Measurements from ENCODE around the gene DHX34.
"Not testable (repeated sequence)": the region's sequence is repeated elsewhere in the genome, so short reads cannot be mapped to it uniquely, and the experiment has no call there.

DNA sequence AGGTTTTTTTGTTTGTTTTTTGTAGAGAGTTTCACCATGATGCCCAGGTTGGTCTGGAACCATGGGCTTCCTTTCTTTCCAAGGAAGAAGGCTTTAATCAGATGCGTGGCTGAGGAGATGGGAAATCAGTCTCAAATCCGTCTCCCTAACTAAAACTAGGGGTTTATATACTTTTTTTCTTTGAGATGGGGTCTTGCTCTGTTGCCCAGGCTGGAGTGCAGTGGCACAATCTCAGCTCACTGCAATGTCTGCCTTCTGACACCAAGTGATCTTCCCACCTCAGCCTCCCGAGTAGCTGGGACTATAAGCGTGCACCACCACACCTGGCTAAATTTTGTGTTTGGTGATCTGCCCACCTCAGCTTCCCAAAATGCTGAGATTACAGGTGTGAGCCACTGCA is 35.4 kb downstream of the DHX34 start:
- TF ChIP-seq, protein P1, sequence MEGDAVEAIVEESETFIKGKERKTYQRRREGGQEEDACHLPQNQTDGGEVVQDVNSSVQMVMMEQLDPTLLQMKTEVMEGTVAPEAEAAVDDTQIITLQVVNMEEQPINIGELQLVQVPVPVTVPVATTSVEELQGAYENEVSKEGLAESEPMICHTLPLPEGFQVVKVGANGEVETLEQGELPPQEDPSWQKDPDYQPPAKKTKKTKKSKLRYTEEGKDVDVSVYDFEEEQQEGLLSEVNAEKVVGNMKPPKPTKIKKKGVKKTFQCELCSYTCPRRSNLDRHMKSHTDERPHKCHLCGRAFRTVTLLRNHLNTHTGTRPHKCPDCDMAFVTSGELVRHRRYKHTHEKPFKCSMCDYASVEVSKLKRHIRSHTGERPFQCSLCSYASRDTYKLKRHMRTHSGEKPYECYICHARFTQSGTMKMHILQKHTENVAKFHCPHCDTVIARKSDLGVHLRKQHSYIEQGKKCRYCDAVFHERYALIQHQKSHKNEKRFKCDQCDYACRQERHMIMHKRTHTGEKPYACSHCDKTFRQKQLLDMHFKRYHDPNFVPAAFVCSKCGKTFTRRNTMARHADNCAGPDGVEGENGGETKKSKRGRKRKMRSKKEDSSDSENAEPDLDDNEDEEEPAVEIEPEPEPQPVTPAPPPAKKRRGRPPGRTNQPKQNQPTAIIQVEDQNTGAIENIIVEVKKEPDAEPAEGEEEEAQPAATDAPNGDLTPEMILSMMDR (IDR thresholded peaks at IDR 0.05), result not testable (repeated sequence)
- not testable (repeated sequence) for TF ChIP-seq POLR2AphosphoS5, POLR2A (IDR thresholded peaks at IDR 0.05)
